CD14-positive monocyte (primary cell): ENCODE results near the gene CFAP107. TPM values are rescaled to one million over a fixed set of nuclear protein-coding genes. Genes with fewer than 3 reads are reported as not detected.

ENCODE experiments used
- DNase-seq, 3 donors: peaks; one replicate each; pipeline ENCODE4 v3.0.0-alpha.2; 2011 to 2022
- H2AFZ ChIP-seq: 2 replicates; pipeline ENCODE4 v1.6.0; 2012; ENCODE audit warnings: mild to moderate bottlenecking, low read depth, low read length, inconsistent platforms; ENCODE audit not compliant: insufficient read depth, poor library complexity, severe bottlenecking
- H3K27ac ChIP-seq, 2 donors: 1 replicate in 1 of 2; 2 replicates in 1 of 2; pipeline ENCODE4 v1.5.1; 2012 to 2013; ENCODE audit warnings: low read length in 2 of 2, control low read depth in 1 of 2, inconsistent platforms in 1 of 2, low read depth in 1 of 2, mild to moderate bottlenecking in 1 of 2
- H3K27me3 ChIP-seq, 2 donors: one replicate each; pipeline versions ENCODE4 v1.6.0 to v1.6.1; 2011 to 2013; ENCODE audit warnings: low read length in 2 of 2; ENCODE audit not compliant: control insufficient read depth in 2 of 2, insufficient read depth in 2 of 2
- H3K36me3 ChIP-seq, 2 donors: replicated peaks in 1 of 2; 1 replicate in 1 of 2; 2 replicates in 1 of 2; pipeline versions ENCODE4 v1.5.1 to v1.6.1; 2012 to 2013; ENCODE audit warnings: low read length in 2 of 2, control low read depth in 1 of 2, inconsistent platforms in 1 of 2, mild to moderate bottlenecking in 1 of 2; ENCODE audit not compliant: insufficient read depth in 2 of 2, control insufficient read depth in 1 of 2
- H3K4me1 ChIP-seq, 2 donors: 1 replicate in 1 of 2; 2 replicates in 1 of 2; pipeline versions ENCODE4 v1.5.1 to v1.6.1; 2012 to 2013; ENCODE audit warnings: low read length in 2 of 2, control low read depth in 1 of 2, inconsistent platforms in 1 of 2, mild to moderate bottlenecking in 1 of 2, moderate library complexity in 1 of 2; ENCODE audit not compliant: insufficient read depth in 2 of 2, control insufficient read depth in 1 of 2
- H3K4me2 ChIP-seq: replicated peaks from 2 replicates; pipeline ENCODE3; 2012; ENCODE audit warnings: low read length, moderate library complexity, mild to moderate bottlenecking; ENCODE audit not compliant: poor library complexity, severe bottlenecking; ENCODE audit errors: extremely low read depth
- H3K4me3 ChIP-seq, 3 experiments: fragments of 200-600 bp in 1 of 3; sonication (generic) in 1 of 3; replicated peaks in 1 of 3; 1 replicate in 2 of 3; 2 replicates in 1 of 3; pipeline ENCODE4 v1.5.1; 2011 to 2013; ENCODE audit warnings: low read length in 3 of 3, mild to moderate bottlenecking in 3 of 3, control low read depth in 2 of 3, low read depth in 2 of 3, inconsistent platforms in 1 of 3, moderate library complexity in 1 of 3
- H3K79me2 ChIP-seq: 2 replicates; pipeline ENCODE4 v1.6.0; 2012; ENCODE audit warnings: mild to moderate bottlenecking, control low read depth, inconsistent platforms, low read length, moderate library complexity; ENCODE audit not compliant: insufficient read depth
- H3K9ac ChIP-seq: 2 replicates; pipeline ENCODE4 v1.6.0; 2017; ENCODE audit warnings: low read length, mild to moderate bottlenecking; ENCODE audit not compliant: insufficient read depth, poor library complexity, severe bottlenecking
- H3K9me3 ChIP-seq, 2 donors: replicated peaks in 1 of 2; 1 replicate in 1 of 2; 2 replicates in 1 of 2; pipeline versions ENCODE4 v1.5.1 to v1.6.1; 2012 to 2013; ENCODE audit warnings: low read length in 2 of 2, control low read depth in 1 of 2; ENCODE audit not compliant: control insufficient read depth in 1 of 2, insufficient read depth in 1 of 2
- H4K20me1 ChIP-seq: 2 replicates; pipeline ENCODE4 v1.6.0; 2012; ENCODE audit warnings: mild to moderate bottlenecking, low read length, control low read depth, moderate library complexity; ENCODE audit not compliant: insufficient read depth
- H3K27ac Mint-ChIP-seq, 7 donors: one replicate each; pipeline ENCODE4 v1.8.0; 2020; ENCODE audit warnings: mild to moderate bottlenecking in 7 of 7, mixed read lengths in 7 of 7, moderate library complexity in 6 of 7, inconsistent platforms in 2 of 7
- H3K27me3 Mint-ChIP-seq, 3 donors: one replicate each; pipeline ENCODE4 v1.8.0; 2021 to 2022; ENCODE audit warnings: low read depth in 3 of 3, mild to moderate bottlenecking in 3 of 3, mixed read lengths in 3 of 3, moderate library complexity in 3 of 3, inconsistent platforms in 1 of 3
- H3K36me3 Mint-ChIP-seq, 2 donors: one replicate each; pipeline ENCODE4 v1.8.0; 2020; ENCODE audit warnings: mixed read lengths in 2 of 2, inconsistent platforms in 1 of 2, mild to moderate bottlenecking in 1 of 2
- H3K4me1 Mint-ChIP-seq: one replicate; pipeline ENCODE4 v1.8.0; 2020; ENCODE audit warnings: mild to moderate bottlenecking, mixed read lengths
- H3K4me3 Mint-ChIP-seq, 2 donors: one replicate each; pipeline ENCODE4 v1.8.0; 2020; ENCODE audit warnings: mild to moderate bottlenecking in 2 of 2, mixed read lengths in 2 of 2, moderate library complexity in 1 of 2
- H3K9me3 Mint-ChIP-seq, 7 donors: one replicate each; pipeline ENCODE4 v1.8.0; 2020 to 2022; ENCODE audit warnings: mixed read lengths in 7 of 7, mild to moderate bottlenecking in 6 of 7, moderate library complexity in 6 of 7, inconsistent platforms in 2 of 7
- CTCF ChIP-seq: fragments of 200-600 bp; IDR thresholded peaks from one replicate; pipeline ENCODE4 v1.8.0; 2022; ENCODE audit warnings: antibody characterized with exemption, mild to moderate bottlenecking
- WGBS: methylation state at CpG from one replicate; pipeline ENCODE4 v1.1.5; 2013; ENCODE audit warnings: missing lambda C conversion rate; ENCODE audit not compliant: insufficient coverage; 5-methylcytosine and 5-hydroxymethylcytosine counted together
- intact Hi-C, 2 donors: fragments of 100-400 bp; cut with micrococcal nuclease; formaldehyde crosslinking; loops; one replicate each; pipeline versions ENCODE4 v1.15.0 to v1.15.1; 2023
- polyA plus RNA-seq, 3 donors: library from polyadenylated mRNA; depleted of rRNA in 1 of 3; unstranded in 2 of 3; stranded (reverse) in 1 of 3; fragments of 300-500 nt in 2 of 3; fragments of >200 nt in 1 of 3; fragmentation: Illumina TruSeq in 2 of 3; gene quantifications; 1 replicate in 2 of 3; 2 replicates in 1 of 3; pipeline ENCODE4 v1.2.3, GENCODE V29; 2012 to 2021

Gene CFAP107
- polyA plus RNA-seq, 3 donors: not detected

- Histone ChIP-seq H3K27ac (no peak overlapping the region), H3K27me3 (no peaks in the 10 kb centered on the region), H3K79me2 (no peaks in the 10 kb centered on the region), H2AFZ (no peak overlapping the region), H3K36me3 (no peaks in the 10 kb centered on the region), H4K20me1 (no peaks in the 10 kb centered on the region), H3K4me3 (no peak overlapping the region), H3K9ac (no peak overlapping the region), H3K4me1 (no peaks in the 10 kb centered on the region), H3K4me2 (no peak overlapping the region), H3K9me3 (no peaks in the 10 kb centered on the region)
- Mint-ChIP-seq H3K27me3 (peaks cover 1 to 12% (median 3%) of the 10 kb centered on the region in 3 donors), H3K36me3 (no peaks in the 10 kb centered on the region), H3K9me3 (peaks cover 0 to 3% (median 0%) of the 10 kb centered on the region in 7 donors), H3K4me3 (no peak overlapping the region), H3K27ac (peak overlapping the region in 1 of 7 donors; percentile 36), H3K4me1 (no peaks in the 10 kb centered on the region)
- WGBS: 91% methylated on average over 5 of the region's 7 CpGs
- intact Hi-C loops: no loop called here
- DNase-seq: no peak
- TF ChIP-seq CTCF: no peak
Observed at GRCh38 chr1:12762766-12763165, 16.8 kb downstream of the CFAP107 start.

GRCh38 chr1:12763479-12763878 is 17.5 kb downstream of the CFAP107 start:
- Histone ChIP-seq H4K20me1 (no peaks in the 10 kb centered on the region), H3K4me3 (no peak overlapping the region), H3K4me2 (no peak overlapping the region), H3K9me3 (no peaks in the 10 kb centered on the region), H3K27me3 (no peaks in the 10 kb centered on the region), H3K9ac (no peak overlapping the region), H2AFZ (no peak overlapping the region), H3K36me3 (no peaks in the 10 kb centered on the region), H3K79me2 (no peaks in the 10 kb centered on the region), H3K4me1 (no peaks in the 10 kb centered on the region), H3K27ac (no peak overlapping the region)
- 93% methylated on average over 3 of the region's 4 CpGs for WGBS
- no peaks in the 10 kb centered on the region for H3K36me3 Mint-ChIP-seq
- no peak overlapping the region for H3K4me3 Mint-ChIP-seq
- H3K9me3 Mint-ChIP-seq: peaks cover 0 to 2% (median 0%) of the 10 kb centered on the region in 7 donors
- intact Hi-C loops: no loop called here
- peak overlapping the region in 2 of 7 donors; percentile 10 to 73 for H3K27ac Mint-ChIP-seq
- H3K27me3 Mint-ChIP-seq: peaks cover 1 to 14% (median 3%) of the 10 kb centered on the region in 3 donors
- TF ChIP-seq CTCF: no peak
- H3K4me1 Mint-ChIP-seq: no peaks in the 10 kb centered on the region
- no peak for DNase-seq
